Adrenal gland (tissue), 12 donors: ENCODE data around the gene ADGRB3. TPM values are rescaled to one million over a fixed set of nuclear protein-coding genes. Genes with fewer than 3 reads are reported as not detected.
"Not testable (repeated sequence)": the region's sequence is repeated elsewhere in the genome, so short reads cannot be mapped to it uniquely, and the experiment has no call there.

Experiments used
- DNase-seq, 7 donors: peaks; one replicate each; pipeline ENCODE4 v3.0.0-alpha.2; 2019 to 2020
- H3K27ac ChIP-seq, 5 donors: fragments of 200-600 bp; sonication (generic) in 4 of 5; 1 replicate in 3 of 5; 2 replicates in 2 of 5; pipeline versions ENCODE4 v1.5.1 to v1.8.0; 2016 to 2020; ENCODE audit warnings: mild to moderate bottlenecking in 1 of 5
- H3K27me3 ChIP-seq: fragments of 200-600 bp; 2 replicates; pipeline ENCODE4 v1.8.0; 2021
- H3K36me3 ChIP-seq, 2 donors: fragments of 200-600 bp; replicated peaks in 1 of 2; 1 replicate in 1 of 2; 2 replicates in 1 of 2; pipeline versions ENCODE4 v1.5.1 to v1.8.0; 2018 to 2022
- H3K4me1 ChIP-seq, 2 donors: fragments of 200-600 bp; replicated peaks in 1 of 2; 1 replicate in 1 of 2; 2 replicates in 1 of 2; pipeline versions ENCODE4 v1.5.1 to v1.8.0; 2018 to 2021
- H3K4me3 ChIP-seq, 4 donors: fragments of 200-600 bp; sonication (generic) in 3 of 4; one replicate each; pipeline ENCODE4 v1.5.1; 2016 to 2018
- H3K9me3 ChIP-seq, 3 donors: fragments of 200-600 bp; sonication (generic) in 1 of 3; replicated peaks in 1 of 3; 1 replicate in 2 of 3; 2 replicates in 1 of 3; pipeline versions ENCODE4 v1.5.1 to v1.8.0; 2016 to 2021
- POLR2A ChIP-seq, 2 donors: fragments of 450-650 bp; IDR thresholded peaks; one replicate each; pipeline ENCODE4 v1.6.1; 2017; ENCODE audit warnings: antibody characterized with exemption in 2 of 2, mild to moderate bottlenecking in 2 of 2, moderate library complexity in 1 of 2
- WGBS, 4 donors: extraction: QIAGEN DNeasy Blood & Tissue Kit in 2 of 4; methylation state at CpG; one replicate each; pipeline versions ENCODE4 v1.1.5 to v1.1.7; 2013 to 2017; 5-methylcytosine and 5-hydroxymethylcytosine counted together
- intact Hi-C, 2 donors: fragments of 100-400 bp; cut with DNase I; formaldehyde crosslinking; loops; one replicate each; pipeline versions ENCODE4 v1.14.1 to v1.15.0; 2022 to 2023
- polyA plus RNA-seq, 3 donors: library from polyadenylated mRNA; stranded (reverse); fragments of 200-250 nt in 2 of 3; fragments of 350-450 nt in 1 of 3; fragmentation: Illumina TruSeq in 1 of 3; extraction: RNeasy Lipid Tissue Mini Kit (QIAGEN cat#74804) in 1 of 3; gene quantifications; one replicate each; pipeline ENCODE4 v1.2.3, GENCODE V29; 2013 to 2014
- total RNA-seq, 9 donors: library from RNA; depleted of rRNA in 4 of 9; stranded (reverse); fragments of >200 nt in 4 of 9; fragments of 120-200 nt in 1 of 9; fragmentation: NEBNext Ultra II Directional in 1 of 9; extraction: Animal tissue kit (Norgen Biotek cat#: 25700) in 1 of 9; gene quantifications; one replicate each; pipeline versions ENCODE4 v1.1.0 to v1.2.4, GENCODE V29; 2013 to 2023
- TF ChIP-seq, protein P1 (sequence below), 6 experiments: fragments of 450-650 bp in 4 of 6; fragments of 200-600 bp in 2 of 6; sonication (generic) in 1 of 6; IDR thresholded peaks; 1 replicate in 5 of 6; 2 replicates in 1 of 6; pipeline versions ENCODE4 v1.5.1 to v1.8.0; 2016 to 2021; ENCODE audit warnings: antibody characterized with exemption in 6 of 6, mild to moderate bottlenecking in 2 of 6, moderate library complexity in 1 of 6
- donor health status: healthy with polysubstance abuse.
- donor health status: Bipolar disorder and iron deficiency.
- donor health status: DM: yes; HTN: yes; CAD: no.
- donor health status: DM: no; HTN: no; CAD: no.
- donor health status: DM: no; HTN: no; CAD: no.
- donor health status: DM: yes; HTN: yes; CAD: no.

Gene ADGRB3
- total and polyA plus RNA-seq, 12 donors: 1.3 to 9.0 (median 3.1) TPM

DNA sequence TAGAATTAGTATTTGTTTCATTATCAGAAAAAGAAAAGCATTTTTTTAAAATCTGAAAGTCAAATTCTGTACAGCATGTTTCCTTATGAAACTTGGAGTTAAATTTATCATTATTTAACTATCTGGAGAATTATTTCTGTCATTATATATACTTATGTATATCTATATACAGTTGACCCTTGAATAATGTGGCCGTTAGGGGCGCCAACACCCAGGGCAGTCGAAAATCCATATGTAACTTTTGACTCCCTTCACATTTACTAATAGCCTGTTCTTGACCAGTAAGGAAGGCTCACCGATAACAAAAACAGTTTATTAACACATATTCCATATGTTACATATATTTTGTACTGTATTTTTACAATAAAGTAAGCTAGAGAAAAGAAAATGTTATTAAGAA is 341.2 kb downstream of the ADGRB3 start:
- WGBS, 4 donors: 79 to 86% (median 83%) methylated on average over 4 of the region's 4 CpGs
- intact Hi-C loops: no loop called here
- no peaks in the 10 kb centered on the region for H3K27me3 ChIP-seq
- no peaks in the 10 kb centered on the region for H3K36me3 ChIP-seq
- H3K9me3 ChIP-seq: no peaks in the 10 kb centered on the region
- H3K27ac ChIP-seq: no peak overlapping the region
- no peak overlapping the region for H3K4me3 ChIP-seq
- no peaks in the 10 kb centered on the region for H3K4me1 ChIP-seq
- no peak for TF ChIP-seq POLR2A (IDR thresholded peaks at IDR 0.05)
- TF ChIP-seq, protein P1, sequence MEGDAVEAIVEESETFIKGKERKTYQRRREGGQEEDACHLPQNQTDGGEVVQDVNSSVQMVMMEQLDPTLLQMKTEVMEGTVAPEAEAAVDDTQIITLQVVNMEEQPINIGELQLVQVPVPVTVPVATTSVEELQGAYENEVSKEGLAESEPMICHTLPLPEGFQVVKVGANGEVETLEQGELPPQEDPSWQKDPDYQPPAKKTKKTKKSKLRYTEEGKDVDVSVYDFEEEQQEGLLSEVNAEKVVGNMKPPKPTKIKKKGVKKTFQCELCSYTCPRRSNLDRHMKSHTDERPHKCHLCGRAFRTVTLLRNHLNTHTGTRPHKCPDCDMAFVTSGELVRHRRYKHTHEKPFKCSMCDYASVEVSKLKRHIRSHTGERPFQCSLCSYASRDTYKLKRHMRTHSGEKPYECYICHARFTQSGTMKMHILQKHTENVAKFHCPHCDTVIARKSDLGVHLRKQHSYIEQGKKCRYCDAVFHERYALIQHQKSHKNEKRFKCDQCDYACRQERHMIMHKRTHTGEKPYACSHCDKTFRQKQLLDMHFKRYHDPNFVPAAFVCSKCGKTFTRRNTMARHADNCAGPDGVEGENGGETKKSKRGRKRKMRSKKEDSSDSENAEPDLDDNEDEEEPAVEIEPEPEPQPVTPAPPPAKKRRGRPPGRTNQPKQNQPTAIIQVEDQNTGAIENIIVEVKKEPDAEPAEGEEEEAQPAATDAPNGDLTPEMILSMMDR (IDR thresholded peaks at IDR 0.05): no peak
- DNase-seq: no peak

DNA sequence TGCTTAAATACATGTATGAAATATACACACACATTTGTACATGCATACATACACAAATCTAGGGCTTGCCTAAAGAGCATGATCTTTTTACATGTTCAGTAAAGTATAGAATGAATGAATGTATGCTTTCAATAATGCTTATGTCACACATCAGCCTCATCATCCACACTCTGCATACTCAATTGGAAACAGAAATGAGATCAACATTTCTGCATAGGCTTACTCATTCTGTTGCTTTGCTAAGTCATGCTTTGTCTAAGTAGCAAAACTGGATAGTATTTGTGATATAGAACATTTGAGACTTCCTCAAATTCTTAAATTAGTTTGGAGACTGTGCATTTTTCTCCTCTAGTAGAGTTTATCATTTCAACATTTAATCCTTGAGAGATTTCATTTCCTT is 343.3 kb downstream of the ADGRB3 start:
- intact Hi-C loops: no loop called here
- no peak for TF ChIP-seq POLR2A (IDR thresholded peaks at IDR 0.05)
- TF ChIP-seq, protein P1 (IDR thresholded peaks at IDR 0.05): no peak
- Histone ChIP-seq H3K27me3 (no peaks in the 10 kb centered on the region), H3K4me1 (no peaks in the 10 kb centered on the region), H3K27ac (no peak overlapping the region), H3K9me3 (no peaks in the 10 kb centered on the region), H3K4me3 (no peak overlapping the region), H3K36me3 (no peaks in the 10 kb centered on the region)
- DNase-seq: no peak

DNA sequence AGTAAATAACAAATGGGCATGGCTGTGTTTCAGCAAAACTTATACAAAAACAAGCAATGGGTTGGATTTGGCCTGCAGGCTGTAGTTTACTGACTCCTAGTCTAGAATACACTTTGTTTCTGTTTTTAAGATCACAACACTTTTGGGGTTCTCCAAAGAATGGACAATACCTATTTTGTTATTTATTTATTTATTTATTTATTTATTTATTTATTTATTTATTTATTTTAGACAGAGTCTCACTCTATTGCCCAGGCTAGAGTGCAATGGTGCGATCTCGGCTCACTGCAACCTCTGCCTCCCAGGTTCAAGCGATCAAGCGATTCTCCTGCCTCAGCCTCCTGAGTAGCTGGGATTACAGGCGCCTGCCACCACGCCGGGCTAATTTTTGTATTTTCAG is 346.6 kb downstream of the ADGRB3 start:
- intact Hi-C loops, H3K4me3 ChIP-seq, H3K36me3 ChIP-seq, H3K9me3 ChIP-seq, DNase-seq, H3K27ac ChIP-seq, H3K27me3 ChIP-seq, H3K4me1 ChIP-seq: not testable (repeated sequence)
- 94 to 100% (median 96%) methylated on average over 7 of the region's 7 CpGs for WGBS, 4 donors

DNA sequence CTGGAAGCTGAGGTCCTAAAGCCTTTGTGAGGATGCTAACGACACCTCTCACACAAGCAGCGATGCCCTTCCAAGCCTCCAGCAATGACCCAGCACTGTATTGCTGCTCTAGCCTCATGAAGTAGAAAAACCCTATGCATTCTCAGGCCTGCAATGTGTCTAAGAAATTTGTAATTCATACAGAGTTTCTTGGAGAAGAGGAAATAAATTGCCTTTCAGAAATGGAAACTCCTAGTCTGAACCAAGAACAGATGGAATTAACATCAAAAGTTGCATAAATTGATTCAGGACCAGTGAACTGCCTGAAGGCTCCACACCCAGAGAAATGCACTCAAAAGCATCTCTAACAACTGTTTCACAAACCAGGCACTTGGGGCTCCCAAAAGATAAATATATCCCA is 353.6 kb downstream of the ADGRB3 start:
- WGBS, 4 donors: 88 to 95% (median 92%) methylated on average over 2 of the region's 2 CpGs
- TF ChIP-seq, protein P1 (IDR thresholded peaks at IDR 0.05): no peak
- TF ChIP-seq POLR2A (IDR thresholded peaks at IDR 0.05): no peak
- Histone ChIP-seq H3K27me3 (no peaks in the 10 kb centered on the region), H3K27ac (no peak overlapping the region), H3K36me3 (no peaks in the 10 kb centered on the region), H3K4me3 (no peak overlapping the region), H3K4me1 (no peaks in the 10 kb centered on the region), H3K9me3 (no peaks in the 10 kb centered on the region)
- no peak for DNase-seq
- intact Hi-C loops: no loop called here

DNA sequence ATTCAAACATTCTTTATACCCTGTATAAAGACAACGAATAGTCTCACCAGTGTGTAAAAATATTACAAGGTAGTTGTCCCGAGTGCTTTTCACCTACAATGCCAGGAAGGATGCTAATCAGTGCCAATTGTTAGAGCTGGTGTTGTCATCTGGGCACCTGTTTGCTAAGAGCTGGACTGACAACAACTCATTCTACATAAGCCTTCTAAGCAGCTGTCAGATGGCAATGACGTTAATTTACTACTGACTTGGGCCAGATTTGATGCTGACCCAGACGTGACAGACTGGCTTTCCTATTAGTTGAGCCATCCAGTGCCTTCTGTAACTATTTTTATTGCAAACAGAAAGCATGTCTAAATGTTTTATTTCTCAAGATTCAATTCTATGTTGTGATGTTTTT is 355.2 kb downstream of the ADGRB3 start:
- intact Hi-C loops: no loop called here
- H3K27me3 ChIP-seq: no peaks in the 10 kb centered on the region
- no peaks in the 10 kb centered on the region for H3K9me3 ChIP-seq
- TF ChIP-seq, protein P1 (IDR thresholded peaks at IDR 0.05): no peak
- TF ChIP-seq POLR2A (IDR thresholded peaks at IDR 0.05): no peak
- 62 to 71% (median 68%) methylated on average over 4 of the region's 4 CpGs for WGBS, 4 donors
- H3K36me3 ChIP-seq: no peaks in the 10 kb centered on the region
- no peaks in the 10 kb centered on the region for H3K4me1 ChIP-seq
- DNase-seq: no peak
- no peak overlapping the region for H3K27ac ChIP-seq
- H3K4me3 ChIP-seq: no peak overlapping the region
